CD4-positive, alpha-beta memory T cell (primary cell): ENCODE data around the gene CEP76. TPM values are rescaled to one million over a fixed set of nuclear protein-coding genes. Genes with fewer than 3 reads are reported as not detected.
"Not testable (repeated sequence)": the region's sequence is repeated elsewhere in the genome, so short reads cannot be mapped to it uniquely, and the experiment has no call there.

ENCODE experiments used
- CTCF ChIA-PET: fragments of 350-600 bp; sonication (Branson Sonifier 250); formaldehyde crosslinking; loops from one replicate; lab custom pipeline; 2021; ENCODE audit warnings: inconsistent platforms; ENCODE audit not compliant: partially characterized antibody; lab: Charles Lee
- POLR2A ChIA-PET: fragments of 350-600 bp; sonication (Branson Sonifier 250); formaldehyde crosslinking; loops from one replicate; lab custom pipeline; 2021; ENCODE audit not compliant: partially characterized antibody; lab: Charles Lee
- DNase-seq, 5 donors: peaks; one replicate each; pipeline versions ENCODE4 v3.0.0 to v3.0.0-alpha.2; 2020 to 2022; ENCODE audit warnings: mixed read lengths in 1 of 5
- H3K27ac ChIP-seq: one replicate; pipeline ENCODE4 v1.7.0; 2013; ENCODE audit warnings: low read depth, low read length
- H3K27me3 ChIP-seq: 2 replicates; pipeline ENCODE4 v1.7.0; 2013; ENCODE audit warnings: mild to moderate bottlenecking, low read length, moderate library complexity; ENCODE audit not compliant: insufficient read depth
- H3K36me3 ChIP-seq: 2 replicates; pipeline ENCODE4 v1.7.0; 2013; ENCODE audit warnings: mild to moderate bottlenecking, low read length, moderate library complexity; ENCODE audit not compliant: insufficient read depth
- H3K4me1 ChIP-seq: 2 replicates; pipeline ENCODE4 v1.7.0; 2013; ENCODE audit warnings: mild to moderate bottlenecking, low read length, moderate library complexity; ENCODE audit not compliant: insufficient read depth
- H3K4me3 ChIP-seq, 2 donors: one replicate each; pipeline ENCODE4 v1.7.0; 2013; ENCODE audit warnings: low read length in 2 of 2, mild to moderate bottlenecking in 1 of 2
- H3K9me3 ChIP-seq, 2 donors: one replicate each; pipeline ENCODE4 v1.7.0; 2013; ENCODE audit warnings: low read length in 2 of 2, control low read depth in 1 of 2; ENCODE audit not compliant: control insufficient read depth in 1 of 2
- H3K27ac Mint-ChIP-seq, 7 donors: one replicate each; pipeline ENCODE4 v1.8.0; 2020 to 2021; ENCODE audit warnings: mixed read lengths in 7 of 7, mild to moderate bottlenecking in 6 of 7, inconsistent platforms in 3 of 7, moderate library complexity in 3 of 7
- H3K27me3 Mint-ChIP-seq, 2 donors: one replicate each; pipeline ENCODE4 v1.8.0; 2020 to 2021; ENCODE audit warnings: mixed read lengths in 2 of 2
- H3K36me3 Mint-ChIP-seq, 2 donors: one replicate each; pipeline ENCODE4 v1.8.0; 2020 to 2021; ENCODE audit warnings: mixed read lengths in 2 of 2, inconsistent platforms in 1 of 2, mild to moderate bottlenecking in 1 of 2
- H3K4me1 Mint-ChIP-seq, 4 donors: one replicate each; pipeline ENCODE4 v1.8.0; 2020 to 2021; ENCODE audit warnings: mixed read lengths in 4 of 4, mild to moderate bottlenecking in 1 of 4
- H3K4me3 Mint-ChIP-seq, 8 donors: one replicate each; pipeline ENCODE4 v1.8.0; 2020 to 2021; ENCODE audit warnings: mixed read lengths in 8 of 8, mild to moderate bottlenecking in 7 of 8, moderate library complexity in 6 of 8, inconsistent platforms in 3 of 8
- H3K9me3 Mint-ChIP-seq, 8 donors: one replicate each; pipeline ENCODE4 v1.8.0; 2020 to 2021; ENCODE audit warnings: mixed read lengths in 8 of 8, mild to moderate bottlenecking in 5 of 8, inconsistent platforms in 3 of 8, moderate library complexity in 1 of 8
- intact Hi-C: fragments of 100-400 bp; cut with micrococcal nuclease; formaldehyde crosslinking; loops from one replicate; pipeline ENCODE4 v1.15.1; 2023
- polyA plus RNA-seq, 2 donors: library from polyadenylated mRNA; unstranded; fragments of 300-500 nt; fragmentation: Illumina TruSeq; gene quantifications; one replicate each; pipeline ENCODE4 v1.2.3, GENCODE V29; 2021
- total RNA-seq, 2 experiments: library from RNA; stranded (reverse); gene quantifications; one replicate each; pipeline ENCODE4 v1.2.3, GENCODE V29; 2021

Gene CEP76
- total and polyA plus RNA-seq, 4 experiments from 2014 or later, result 3.6 to 13.1 (median 8.9) TPM

- Histone ChIP-seq H3K4me1 (no peaks in the 10 kb centered on the region), H3K36me3 (no peaks in the 10 kb centered on the region), H3K4me3 (no peak overlapping the region), H3K27me3 (no peaks in the 10 kb centered on the region), H3K27ac (no peak overlapping the region), H3K9me3 (no peaks in the 10 kb centered on the region)
- no peak for DNase-seq
- peaks cover 0 to 6% (median 0%) of the 10 kb centered on the region in 8 donors for H3K9me3 Mint-ChIP-seq
- intact Hi-C loops, result no loop called here
- peaks cover 0 to 1% of the 10 kb centered on the region in 2 donors for H3K36me3 Mint-ChIP-seq
- no peaks in the 10 kb centered on the region for H3K4me1 Mint-ChIP-seq
- CTCF ChIA-PET, result no interaction called here
- H3K27ac Mint-ChIP-seq, result peak overlapping the region in 1 of 7 donors; percentile 35
- H3K4me3 Mint-ChIP-seq, result peak overlapping the region in 1 of 8 donors; percentile 4
- H3K27me3 Mint-ChIP-seq, result peaks cover 2 to 5% of the 10 kb centered on the region in 2 donors
- POLR2A ChIA-PET, result no interaction called here
These were observed 70.6 kb downstream of the CEP76 start for GRCh38 chr18:12631831-12632477.

GRCh38 chr18:12630136-12630535, 72.4 kb downstream of the CEP76 start:
- Histone ChIP-seq H3K9me3 (no peaks in the 10 kb centered on the region), H3K4me3 (no peak overlapping the region), H3K36me3 (no peaks in the 10 kb centered on the region), H3K4me1 (no peaks in the 10 kb centered on the region), H3K27ac (no peak overlapping the region), H3K27me3 (no peaks in the 10 kb centered on the region)
- H3K27ac Mint-ChIP-seq, result no peak overlapping the region
- peaks cover 0 to 6% (median 0%) of the 10 kb centered on the region in 8 donors for H3K9me3 Mint-ChIP-seq
- peaks cover 2 to 5% of the 10 kb centered on the region in 2 donors for H3K27me3 Mint-ChIP-seq
- H3K4me3 Mint-ChIP-seq, result no peak overlapping the region
- ChIA-PET CTCF (no interaction called here), POLR2A (no interaction called here)
- no peak for DNase-seq
- H3K36me3 Mint-ChIP-seq, result peaks cover 0 to 1% of the 10 kb centered on the region in 2 donors
- no peaks in the 10 kb centered on the region for H3K4me1 Mint-ChIP-seq
- intact Hi-C loops, result no loop called here

DNA sequence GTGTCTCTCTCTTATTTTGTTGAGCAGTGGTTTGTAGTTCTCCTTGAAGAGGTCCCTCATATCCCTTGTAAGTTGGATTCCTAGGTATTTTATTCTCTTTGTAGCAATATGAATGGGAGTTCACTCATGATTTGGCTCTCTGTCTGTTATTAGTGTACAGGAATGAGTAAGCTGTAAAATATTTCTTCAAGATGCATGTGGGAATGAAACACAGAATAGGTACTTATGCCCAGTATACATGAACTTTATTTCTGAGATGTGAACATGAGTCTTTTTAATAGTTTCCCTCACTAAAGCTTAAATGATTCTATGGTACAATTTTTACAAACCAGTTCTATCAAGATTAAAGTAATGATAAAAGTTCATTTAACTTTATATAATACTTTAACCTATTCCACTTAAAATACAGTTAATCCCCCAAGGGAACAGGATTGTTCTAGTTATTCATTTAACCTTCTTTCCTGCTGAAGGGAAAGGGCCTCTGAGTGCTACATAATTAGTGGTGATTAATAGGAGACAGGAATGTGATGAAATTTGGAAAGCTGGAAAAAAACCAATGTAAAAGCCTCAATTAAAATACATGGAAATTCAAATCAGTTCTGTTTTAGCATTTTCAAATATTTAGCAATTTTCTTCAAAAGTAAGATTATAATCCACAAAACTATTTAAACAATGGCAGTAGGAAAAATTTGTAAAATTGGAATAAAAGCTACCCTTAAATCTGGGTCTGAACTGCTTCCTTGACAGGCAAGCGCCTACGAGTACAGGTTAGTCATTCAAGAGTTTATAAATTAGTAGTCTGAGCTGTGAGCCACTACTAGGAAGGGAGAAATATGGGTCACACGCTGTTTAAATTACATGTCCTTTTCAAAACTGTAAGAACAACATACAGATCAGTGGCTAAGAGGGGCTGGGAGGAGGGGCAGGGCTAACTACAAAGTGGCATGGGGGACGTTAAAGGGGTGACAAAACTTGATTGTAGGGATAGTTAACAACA, 73.5 kb downstream of the CEP76 start:
- Histone ChIP-seq H3K27ac (no peak overlapping the region), H3K9me3 (no peaks in the 10 kb centered on the region), H3K27me3 (no peaks in the 10 kb centered on the region), H3K36me3 (no peaks in the 10 kb centered on the region), H3K4me1 (no peaks in the 10 kb centered on the region), H3K4me3 (no peak overlapping the region)
- Mint-ChIP-seq H3K36me3 (peaks cover 0 to 1% of the 10 kb centered on the region in 2 donors), H3K4me3 (no peak overlapping the region), H3K27ac (no peak overlapping the region), H3K9me3 (peaks cover 0 to 6% (median 0%) of the 10 kb centered on the region in 8 donors), H3K27me3 (peaks cover 2 to 5% of the 10 kb centered on the region in 2 donors), H3K4me1 (no peaks in the 10 kb centered on the region)
- CTCF ChIA-PET, result no interaction called here
- intact Hi-C loops, result no loop called here
- DNase-seq, result no peak
- POLR2A ChIA-PET, result no interaction called here

DNA sequence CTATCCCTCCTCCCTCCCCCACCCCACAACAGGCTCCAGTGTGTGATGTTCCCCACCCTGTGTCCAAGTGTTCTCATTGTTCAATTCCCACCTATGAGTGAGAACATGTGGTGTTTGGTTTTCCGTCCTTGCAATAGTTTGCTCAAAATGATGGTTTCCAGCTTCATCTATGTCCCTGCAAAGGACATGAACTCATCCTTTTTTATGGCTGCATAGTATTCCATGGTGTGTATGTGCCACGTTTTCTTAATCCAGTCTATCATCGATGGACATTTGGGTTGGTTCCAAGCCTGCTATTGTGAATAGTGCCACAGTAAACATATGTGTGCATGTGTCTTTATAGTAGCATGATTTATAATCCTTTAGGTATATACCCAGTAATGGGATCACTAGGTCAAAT, 75.3 kb downstream of the CEP76 start:
- H3K4me1 ChIP-seq, H3K4me3 Mint-ChIP-seq, H3K4me3 ChIP-seq, H3K27me3 Mint-ChIP-seq, H3K4me1 Mint-ChIP-seq, intact Hi-C loops, CTCF ChIA-PET, H3K27ac ChIP-seq, DNase-seq, H3K9me3 ChIP-seq, H3K36me3 Mint-ChIP-seq, H3K27ac Mint-ChIP-seq, POLR2A ChIA-PET, H3K36me3 ChIP-seq, H3K27me3 ChIP-seq, H3K9me3 Mint-ChIP-seq: not testable (repeated sequence)

DNA sequence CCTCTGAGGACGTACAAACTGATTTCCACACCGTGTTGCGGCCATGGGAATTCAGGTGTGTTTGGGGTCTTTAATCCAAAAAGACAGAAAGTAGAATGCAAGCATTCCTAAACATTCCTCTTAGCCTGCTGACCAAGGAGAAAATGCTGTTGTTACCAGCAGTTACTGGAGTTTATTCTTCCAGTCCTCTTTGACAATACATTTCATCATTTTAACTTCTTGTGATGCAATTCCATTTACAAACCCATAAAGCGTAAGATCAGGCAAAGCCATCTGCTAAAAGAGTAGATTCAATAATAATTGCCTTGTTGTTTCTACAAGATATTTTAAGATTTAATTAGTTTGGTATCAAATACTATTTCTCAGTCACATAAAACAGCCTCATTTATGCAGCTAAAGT, 77.3 kb downstream of the CEP76 start:
- Histone ChIP-seq H3K4me1 (no peaks in the 10 kb centered on the region), H3K27ac (no peak overlapping the region), H3K9me3 (no peaks in the 10 kb centered on the region), H3K4me3 (no peak overlapping the region), H3K27me3 (no peaks in the 10 kb centered on the region), H3K36me3 (no peaks in the 10 kb centered on the region)
- H3K27me3 Mint-ChIP-seq, result peaks cover 2 to 6% of the 10 kb centered on the region in 2 donors
- ChIA-PET CTCF (no interaction called here), POLR2A (no interaction called here)
- H3K27ac Mint-ChIP-seq, result no peak overlapping the region
- H3K4me1 Mint-ChIP-seq, result no peaks in the 10 kb centered on the region
- intact Hi-C loops, result no loop called here
- DNase-seq, result no peak
- peaks cover 0 to 6% (median under 1%) of the 10 kb centered on the region in 8 donors for H3K9me3 Mint-ChIP-seq
- H3K36me3 Mint-ChIP-seq, result peaks cover 0 to 1% of the 10 kb centered on the region in 2 donors
- H3K4me3 Mint-ChIP-seq, result no peak overlapping the region

Other genes starting within 250 kb of the CEP76 start
- 1 to 10 TPM; 1.7 to 1.8 TPM for gene SPIRE1, start 44.6 kb downstream of the CEP76 start, total RNA-seq
- 1 to 10 TPM in 1 of 2 donors, not detected in 1; 3.0 TPM for gene SPIRE1, start 44.6 kb downstream of the CEP76 start, polyA plus RNA-seq
- 10 to 100 TPM; 59.7 to 62.0 TPM for gene PSMG2, start 319 bp upstream of the CEP76 start, total RNA-seq
- 100 to 1,000 TPM; 119 to 139 TPM for gene PSMG2, start 319 bp upstream of the CEP76 start, polyA plus RNA-seq
- 10 to 100 TPM; 65.5 to 69.2 TPM for gene PTPN2, start 181.5 kb upstream of the CEP76 start, total RNA-seq
- 10 to 100 TPM; 80.0 to 98.2 TPM for gene PTPN2, start 181.5 kb upstream of the CEP76 start, polyA plus RNA-seq
- gene SEH1L, start 245.3 kb upstream of the CEP76 start, total RNA-seq, result 10 to 100 TPM; 28.9 to 31.3 TPM
- gene SEH1L, start 245.3 kb upstream of the CEP76 start, polyA plus RNA-seq, result 10 to 100 TPM; 27.6 to 29.8 TPM